ENCODE data around the gene ZIK1. TPM values are rescaled to one million over a fixed set of nuclear protein-coding genes. Genes with fewer than 3 reads are reported as not detected.

Gene ZIK1
- total RNA-seq, 1 donor from 2014 or later = 29.8 TPM

- FAIRE-seq = no peak
- peak; percentile 87 to 94 for DNase-seq (ENCODE audit: low spot score in 2 of 2)
Observed at GRCh38 chr19:57599761-57600383, 15.9 kb downstream of the ZIK1 start, which contains the start of gene ZNF530. ZNF530 (plus strand) TSS chr19:57599885; CDS start chr19:57604346, 4,461 bp downstream.

GRCh38 chr19:57606931-57607330 lies 23.0 kb downstream of the ZIK1 start:
- FAIRE-seq (no peak), DNase-seq (ENCODE audit: low spot score in 2 of 2) (no peak)

- DNase-seq (ENCODE audit: low spot score in 2 of 2) = no peak
- FAIRE-seq = no peak
Observed at GRCh38 chr19:57611113-57611512, 27.2 kb downstream of the ZIK1 start.

- FAIRE-seq (no peak), DNase-seq (ENCODE audit: low spot score in 2 of 2) (peak; percentile 87 to 96)
Observed at GRCh38 chr19:57613941-57614743, 30.2 kb downstream of the ZIK1 start, which contains the start of gene ZNF134. ZNF134 (plus strand) TSS chr19:57614242; CDS start chr19:57619469, 5,227 bp downstream.

GRCh38 chr19:57615346-57615745 lies 31.4 kb downstream of the ZIK1 start:
- FAIRE-seq = no peak
- DNase-seq (ENCODE audit: low spot score in 2 of 2) = no peak

- FAIRE-seq (no peak), DNase-seq (ENCODE audit: low spot score in 2 of 2) (no peak)
Observed at GRCh38 chr19:57620673-57621348, 36.9 kb downstream of the ZIK1 start.

- FAIRE-seq = no peak
- no peak for DNase-seq (ENCODE audit: low spot score in 2 of 2)
Observed at GRCh38 chr19:57623091-57623490, 39.1 kb downstream of the ZIK1 start.

GRCh38 chr19:57632987-57633831 lies 49.3 kb downstream of the ZIK1 start, which contains the start of gene ZNF211:
ZNF211 (plus strand) TSS chr19:57633168; CDS start chr19:57633347, 179 bp downstream.
- DNase-seq (ENCODE audit: low spot score in 2 of 2) = peak; percentile 84 to 92
- FAIRE-seq = no peak

GRCh38 chr19:57633832-57634131 lies 49.8 kb downstream of the ZIK1 start:
- DNase-seq (ENCODE audit: low spot score in 2 of 2) (no peak), FAIRE-seq (no peak)

GRCh38 chr19:57637379-57637778 lies 53.4 kb downstream of the ZIK1 start:
- no peak for FAIRE-seq

GRCh38 chr19:57641715-57642234 lies 57.8 kb downstream of the ZIK1 start:
- DNase-seq (ENCODE audit: low spot score in 2 of 2) (no peak), FAIRE-seq (no peak)

More at GRCh38 chr19:57637379-57637778, 53.4 kb downstream of the ZIK1 start:
- no peak for DNase-seq (ENCODE audit: low spot score in 2 of 2)

GRCh38 chr19:57642396-57643046 lies 58.6 kb downstream of the ZIK1 start:
- FAIRE-seq = no peak

More at GRCh38 chr19:57642396-57643046, 58.6 kb downstream of the ZIK1 start:
- no peak for DNase-seq (ENCODE audit: low spot score in 2 of 2)

Other genes starting within 250 kb of the ZIK1 start
- 26.5 TPM for gene ZNF304, start 232.9 kb upstream of the ZIK1 start, total RNA-seq
- gene TRAPPC2B, start 220.6 kb upstream of the ZIK1 start, total RNA-seq = 36.7 TPM
- gene ZNF547, start 220.6 kb upstream of the ZIK1 start, total RNA-seq = 13.5 TPM
- gene ZNF548, start 194.3 kb upstream of the ZIK1 start, total RNA-seq = 45.7 TPM
- 27.7 TPM for gene ZNF17, start 173.0 kb upstream of the ZIK1 start, total RNA-seq
- gene ZNF749, start 148.8 kb upstream of the ZIK1 start, total RNA-seq = 37.9 TPM
- 4.9 TPM for gene VN1R1, start 127.0 kb upstream of the ZIK1 start, total RNA-seq
- 66.0 TPM for gene ZNF772, start 106.6 kb upstream of the ZIK1 start, total RNA-seq
- 31.0 TPM for gene ZNF419, start 96.4 kb upstream of the ZIK1 start, total RNA-seq
- 16.7 TPM for gene ZNF773, start 84.2 kb upstream of the ZIK1 start, total RNA-seq
- 20.0 TPM for gene ZNF549, start 56.8 kb upstream of the ZIK1 start, total RNA-seq
- 11.4 TPM for gene ZNF550, start 24.3 kb upstream of the ZIK1 start, total RNA-seq
- 12.2 TPM for gene ZNF416, start 5.2 kb upstream of the ZIK1 start, total RNA-seq
- 3.7 TPM for gene ZNF530, start 15.7 kb downstream of the ZIK1 start, total RNA-seq
- gene ZNF134, start 30.1 kb downstream of the ZIK1 start, total RNA-seq = 37.5 TPM
- 27.3 TPM for gene ZNF211, start 49.0 kb downstream of the ZIK1 start, total RNA-seq
- gene ZSCAN4, start 84.8 kb downstream of the ZIK1 start, total RNA-seq = not detected
- gene ZNF551, start 97.8 kb downstream of the ZIK1 start, total RNA-seq = 24.5 TPM
- gene ZNF154, start 125.1 kb downstream of the ZIK1 start, total RNA-seq = 33.0 TPM
- 33.4 TPM for gene ZNF671, start 143.5 kb downstream of the ZIK1 start, total RNA-seq
- gene ZNF776, start 162.7 kb downstream of the ZIK1 start, total RNA-seq = 53.4 TPM
- 61.1 TPM for gene ZNF586, start 185.5 kb downstream of the ZIK1 start, total RNA-seq
- gene ZNF552, start 230.8 kb downstream of the ZIK1 start, total RNA-seq = 9.0 TPM
- gene ZNF587B, start 246.2 kb downstream of the ZIK1 start, total RNA-seq = 20.8 TPM